ENCODE data around the gene CEP152.

Gene CEP152

DNA sequence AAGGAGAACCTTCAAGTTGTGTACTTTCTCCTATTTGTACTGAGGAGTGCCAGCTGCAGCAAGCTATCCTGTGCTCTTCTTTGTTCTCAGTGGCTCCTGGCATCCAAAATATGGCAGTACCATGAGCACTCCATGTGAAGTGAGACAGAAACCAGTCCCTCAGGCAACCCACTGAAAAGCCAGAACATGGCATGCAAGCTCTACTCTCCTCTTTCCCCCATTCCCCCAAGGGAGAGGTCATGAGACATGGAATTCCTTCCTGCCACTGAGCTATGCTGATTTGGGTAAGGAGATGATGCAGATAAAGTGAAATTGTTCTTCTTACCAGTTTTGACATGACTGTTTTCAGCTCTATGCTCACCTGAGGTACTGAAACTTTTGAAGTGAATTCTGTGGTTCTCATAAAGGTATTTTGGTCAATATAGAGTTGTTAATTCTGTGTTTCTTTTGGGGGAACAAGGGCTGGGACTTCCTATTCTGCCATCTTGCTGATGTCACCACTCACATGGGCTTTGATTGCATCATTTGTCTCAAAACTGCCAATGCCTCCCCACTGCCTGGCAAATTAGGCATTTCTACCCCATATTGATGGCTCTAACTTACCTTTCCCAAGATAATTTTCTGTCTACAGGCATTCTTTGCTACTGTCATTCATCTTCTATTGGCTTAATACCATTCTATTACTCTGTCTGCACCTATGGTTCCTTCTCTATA, 22.8 kb upstream of the CEP152 start:
- TF ChIP-seq GABPA (IDR thresholded peaks at IDR 0.05; ENCODE audit: low read depth): no peak
- TF ChIP-seq SPI1 (IDR thresholded peaks at IDR 0.05; ENCODE audit: borderline replicate concordance, low read depth): no peak
- TF ChIP-seq, protein P1, sequence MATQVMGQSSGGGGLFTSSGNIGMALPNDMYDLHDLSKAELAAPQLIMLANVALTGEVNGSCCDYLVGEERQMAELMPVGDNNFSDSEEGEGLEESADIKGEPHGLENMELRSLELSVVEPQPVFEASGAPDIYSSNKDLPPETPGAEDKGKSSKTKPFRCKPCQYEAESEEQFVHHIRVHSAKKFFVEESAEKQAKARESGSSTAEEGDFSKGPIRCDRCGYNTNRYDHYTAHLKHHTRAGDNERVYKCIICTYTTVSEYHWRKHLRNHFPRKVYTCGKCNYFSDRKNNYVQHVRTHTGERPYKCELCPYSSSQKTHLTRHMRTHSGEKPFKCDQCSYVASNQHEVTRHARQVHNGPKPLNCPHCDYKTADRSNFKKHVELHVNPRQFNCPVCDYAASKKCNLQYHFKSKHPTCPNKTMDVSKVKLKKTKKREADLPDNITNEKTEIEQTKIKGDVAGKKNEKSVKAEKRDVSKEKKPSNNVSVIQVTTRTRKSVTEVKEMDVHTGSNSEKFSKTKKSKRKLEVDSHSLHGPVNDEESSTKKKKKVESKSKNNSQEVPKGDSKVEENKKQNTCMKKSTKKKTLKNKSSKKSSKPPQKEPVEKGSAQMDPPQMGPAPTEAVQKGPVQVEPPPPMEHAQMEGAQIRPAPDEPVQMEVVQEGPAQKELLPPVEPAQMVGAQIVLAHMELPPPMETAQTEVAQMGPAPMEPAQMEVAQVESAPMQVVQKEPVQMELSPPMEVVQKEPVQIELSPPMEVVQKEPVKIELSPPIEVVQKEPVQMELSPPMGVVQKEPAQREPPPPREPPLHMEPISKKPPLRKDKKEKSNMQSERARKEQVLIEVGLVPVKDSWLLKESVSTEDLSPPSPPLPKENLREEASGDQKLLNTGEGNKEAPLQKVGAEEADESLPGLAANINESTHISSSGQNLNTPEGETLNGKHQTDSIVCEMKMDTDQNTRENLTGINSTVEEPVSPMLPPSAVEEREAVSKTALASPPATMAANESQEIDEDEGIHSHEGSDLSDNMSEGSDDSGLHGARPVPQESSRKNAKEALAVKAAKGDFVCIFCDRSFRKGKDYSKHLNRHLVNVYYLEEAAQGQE (IDR thresholded peaks at IDR 0.05; ENCODE audit: insufficient replicate concordance, low read depth): no peak
- TF ChIP-seq, protein P2, sequence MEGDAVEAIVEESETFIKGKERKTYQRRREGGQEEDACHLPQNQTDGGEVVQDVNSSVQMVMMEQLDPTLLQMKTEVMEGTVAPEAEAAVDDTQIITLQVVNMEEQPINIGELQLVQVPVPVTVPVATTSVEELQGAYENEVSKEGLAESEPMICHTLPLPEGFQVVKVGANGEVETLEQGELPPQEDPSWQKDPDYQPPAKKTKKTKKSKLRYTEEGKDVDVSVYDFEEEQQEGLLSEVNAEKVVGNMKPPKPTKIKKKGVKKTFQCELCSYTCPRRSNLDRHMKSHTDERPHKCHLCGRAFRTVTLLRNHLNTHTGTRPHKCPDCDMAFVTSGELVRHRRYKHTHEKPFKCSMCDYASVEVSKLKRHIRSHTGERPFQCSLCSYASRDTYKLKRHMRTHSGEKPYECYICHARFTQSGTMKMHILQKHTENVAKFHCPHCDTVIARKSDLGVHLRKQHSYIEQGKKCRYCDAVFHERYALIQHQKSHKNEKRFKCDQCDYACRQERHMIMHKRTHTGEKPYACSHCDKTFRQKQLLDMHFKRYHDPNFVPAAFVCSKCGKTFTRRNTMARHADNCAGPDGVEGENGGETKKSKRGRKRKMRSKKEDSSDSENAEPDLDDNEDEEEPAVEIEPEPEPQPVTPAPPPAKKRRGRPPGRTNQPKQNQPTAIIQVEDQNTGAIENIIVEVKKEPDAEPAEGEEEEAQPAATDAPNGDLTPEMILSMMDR (IDR thresholded peaks at IDR 0.05; ENCODE audit: insufficient read depth, low read length): no peak
- no peak for TF ChIP-seq POLR2AphosphoS5 (IDR thresholded peaks at IDR 0.05; ENCODE audit: low read depth)
- Histone ChIP-seq H3K27ac (replicated peaks) (no peak overlapping the region), H3K4me3 (replicated peaks; ENCODE audit: insufficient read depth, low read length) (no peak overlapping the region), H3K27me3 (ENCODE audit: insufficient read depth, poor library complexity, severe bottlenecking) (no peaks in the 10 kb centered on the region)
- DNase-seq (ENCODE audit: low read depth in 1 of 2, low spot score in 1 of 2): no peak

DNA sequence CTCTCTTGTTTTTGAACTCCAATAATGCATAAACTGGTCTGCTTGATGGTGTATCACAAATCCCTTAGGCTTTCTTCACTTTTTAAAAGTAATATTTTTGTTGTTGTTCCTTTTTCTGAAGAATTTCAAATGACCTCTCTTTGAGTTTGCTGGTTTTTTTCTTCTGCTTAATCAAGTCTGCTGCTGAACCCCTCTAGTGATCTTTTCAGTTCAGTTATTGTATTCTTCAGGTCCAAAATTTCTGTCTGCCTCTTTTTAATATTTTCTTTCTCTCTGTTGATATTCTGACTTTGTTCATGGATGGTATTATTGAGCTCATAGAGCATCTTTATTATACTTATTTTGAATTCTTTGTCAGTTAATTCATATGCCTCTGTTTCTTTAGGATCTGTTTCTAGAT, 21.8 kb upstream of the CEP152 start:
- H3K27me3 ChIP-seq (ENCODE audit: insufficient read depth, poor library complexity, severe bottlenecking): no peaks in the 10 kb centered on the region
- TF ChIP-seq POLR2AphosphoS5 (IDR thresholded peaks at IDR 0.05; ENCODE audit: low read depth) (no peak), SPI1 (IDR thresholded peaks at IDR 0.05; ENCODE audit: borderline replicate concordance, low read depth) (no peak), GABPA (IDR thresholded peaks at IDR 0.05; ENCODE audit: low read depth) (no peak)
- TF ChIP-seq, protein P2 (IDR thresholded peaks at IDR 0.05; ENCODE audit: insufficient read depth, low read length): no peak
- TF ChIP-seq, protein P1 (IDR thresholded peaks at IDR 0.05; ENCODE audit: insufficient replicate concordance, low read depth): no peak
- no peak for DNase-seq (ENCODE audit: low read depth in 1 of 2, low spot score in 1 of 2)
- H3K4me3 ChIP-seq (replicated peaks; ENCODE audit: insufficient read depth, low read length): no peak overlapping the region
- H3K27ac ChIP-seq (replicated peaks): no peak overlapping the region

DNA sequence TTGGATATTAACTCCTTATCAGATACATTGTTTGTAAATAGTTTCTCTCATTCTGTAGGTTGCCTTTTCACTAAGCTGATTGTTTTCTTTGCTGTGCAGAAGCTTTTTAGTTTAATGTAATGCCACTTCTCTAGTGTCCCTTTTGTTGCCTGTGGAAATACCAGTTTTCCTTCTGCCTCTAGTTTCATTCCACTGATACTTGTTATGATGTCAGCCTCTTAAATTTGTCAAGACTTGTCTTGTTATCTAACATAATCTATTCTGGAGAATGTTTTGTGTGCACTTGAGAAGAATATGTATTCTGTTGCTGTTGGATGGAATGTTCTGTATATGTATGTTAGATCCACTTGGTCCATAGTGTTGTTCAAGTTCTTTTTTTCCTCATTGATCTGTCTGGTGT, 18.0 kb upstream of the CEP152 start:
- no peak for DNase-seq (ENCODE audit: low read depth in 1 of 2, low spot score in 1 of 2)
- Histone ChIP-seq H3K4me3 (replicated peaks; ENCODE audit: insufficient read depth, low read length) (no peak overlapping the region), H3K27me3 (ENCODE audit: insufficient read depth, poor library complexity, severe bottlenecking) (no peaks in the 10 kb centered on the region), H3K27ac (replicated peaks) (no peak overlapping the region)
- TF ChIP-seq SPI1 (IDR thresholded peaks at IDR 0.05; ENCODE audit: borderline replicate concordance, low read depth): no peak
- TF ChIP-seq, protein P1 (IDR thresholded peaks at IDR 0.05; ENCODE audit: insufficient replicate concordance, low read depth): no peak
- no peak for TF ChIP-seq POLR2AphosphoS5 (IDR thresholded peaks at IDR 0.05; ENCODE audit: low read depth)
- TF ChIP-seq, protein P2 (IDR thresholded peaks at IDR 0.05; ENCODE audit: insufficient read depth, low read length): no peak
- no peak for TF ChIP-seq GABPA (IDR thresholded peaks at IDR 0.05; ENCODE audit: low read depth)
